Epithelial cell of esophagus (primary cell): ENCODE measurements around the gene LIPK.

Source experiments
- DNase-seq: peaks from one replicate; pipeline ENCODE4 v3.0.0; 2010; ENCODE audit warnings: low read depth
- H3K4me3 ChIP-seq: 2 replicates; pipeline ENCODE4 v1.5.1; 2011; ENCODE audit warnings: mild to moderate bottlenecking, low read length, control low read depth
- CTCF ChIP-seq: IDR thresholded peaks from 2 replicates; pipeline ENCODE4 v1.5.1; 2011; ENCODE audit warnings: low read depth, mild to moderate bottlenecking, low read length, control low read depth, inconsistent platforms; ENCODE audit not compliant: insufficient read depth; ENCODE audit errors: missing control alignments

The LIPK gene

GRCh38 chr10:88742448-88742847 lies 36.4 kb downstream of the LIPK start:
- H3K4me3 ChIP-seq = no peak overlapping the region
- no peak for DNase-seq

GRCh38 chr10:88744002-88744401 lies 38.0 kb downstream of the LIPK start:
- peak; percentile 22 for DNase-seq
- no peak overlapping the region for H3K4me3 ChIP-seq
- TF ChIP-seq CTCF = peak; percentile 23

More at GRCh38 chr10:88742448-88742847, 36.4 kb downstream of the LIPK start:
- no peak for TF ChIP-seq CTCF

GRCh38 chr10:88745633-88746032 lies 39.6 kb downstream of the LIPK start:
- no peak for DNase-seq
- H3K4me3 ChIP-seq = no peak overlapping the region
- no peak for TF ChIP-seq CTCF

GRCh38 chr10:88754287-88754686 lies 48.2 kb downstream of the LIPK start:
- peak; percentile 13 for DNase-seq
- H3K4me3 ChIP-seq = no peak overlapping the region
- TF ChIP-seq CTCF = no peak

GRCh38 chr10:88755753-88756152 lies 49.7 kb downstream of the LIPK start:
- no peak for DNase-seq
- TF ChIP-seq CTCF = no peak
- no peak overlapping the region for H3K4me3 ChIP-seq

- no peak for TF ChIP-seq CTCF
- H3K4me3 ChIP-seq = no peak overlapping the region
- DNase-seq = no peak
These were observed 50.6 kb downstream of the LIPK start for GRCh38 chr10:88756660-88757059.

GRCh38 chr10:88759366-88760101 lies 53.5 kb downstream of the LIPK start, which contains the start of gene LIPN:
Gene LIPN, plus strand, starts transcription at chr10:88760020. Its CDS starts 1,386 bp downstream, at chr10:88761406.
- peak; percentile 94 for DNase-seq
- no peak within 1 kb of the TSS for H3K4me3 ChIP-seq
- no peak for TF ChIP-seq CTCF
